MM.1S (cell line): ENCODE measurements around the gene TRIB2.

Experiments
- DNase-seq: peaks from one replicate; pipeline ENCODE4 v3.0.0-alpha.2; 2015
- H2AFZ ChIP-seq: fragments of 300-600 bp; sonication (generic); 2 replicates; pipeline ENCODE4 v1.6.0; 2016; ENCODE audit warnings: antibody characterized with exemption, low read length
- H3F3A ChIP-seq: fragments of 300-600 bp; sonication (generic); 2 replicates; pipeline ENCODE4 v1.6.1; 2016; ENCODE audit warnings: mild to moderate bottlenecking, antibody characterized with exemption, low read length, moderate library complexity, mixed read lengths; ENCODE audit not compliant: insufficient read depth
- H3K27ac ChIP-seq: fragments of 300-600 bp; sonication (generic); 2 replicates; pipeline ENCODE4 v1.5.1; 2016; ENCODE audit warnings: mild to moderate bottlenecking, low read length
- H3K27me3 ChIP-seq: fragments of 300-600 bp; sonication (generic); replicated peaks from 2 replicates; pipeline ENCODE4 v1.6.0; 2016; ENCODE audit warnings: low read length; ENCODE audit not compliant: insufficient read depth
- H3K36me3 ChIP-seq: fragments of 300-600 bp; sonication (generic); replicated peaks from 2 replicates; pipeline ENCODE4 v1.6.1; 2016; ENCODE audit warnings: mild to moderate bottlenecking, low read length, mixed read lengths; ENCODE audit not compliant: insufficient read depth
- H3K4me1 ChIP-seq: fragments of 300-600 bp; sonication (generic); 2 replicates; pipeline ENCODE4 v1.6.1; 2016; ENCODE audit warnings: low read length, mixed read lengths
- H3K4me2 ChIP-seq: fragments of 300-600 bp; sonication (generic); 2 replicates; pipeline ENCODE4 v1.6.0; 2016; ENCODE audit warnings: low read depth, low read length
- H3K4me3 ChIP-seq: fragments of 300-600 bp; sonication (generic); 2 replicates; pipeline ENCODE4 v1.5.1; 2016; ENCODE audit warnings: low read length, mixed read lengths
- H3K79me2 ChIP-seq: fragments of 300-600 bp; sonication (generic); 2 replicates; pipeline ENCODE4 v1.6.1; 2016; ENCODE audit warnings: mixed run types, low read length, mixed read lengths
- H3K9ac ChIP-seq: fragments of 300-600 bp; sonication (generic); 2 replicates; pipeline ENCODE4 v1.6.1; 2016; ENCODE audit warnings: low read length, mixed read lengths
- H3K9me2 ChIP-seq: fragments of 300-600 bp; sonication (generic); replicated peaks from 2 replicates; pipeline ENCODE4 v1.6.1; 2016; ENCODE audit warnings: mild to moderate bottlenecking, low read length, mixed read lengths; ENCODE audit not compliant: insufficient read depth
- H3K9me3 ChIP-seq: fragments of 300-600 bp; sonication (generic); replicated peaks from 2 replicates; pipeline ENCODE4 v1.6.1; 2016; ENCODE audit warnings: mild to moderate bottlenecking, low read length, mixed read lengths; ENCODE audit not compliant: insufficient read depth
- H4K20me1 ChIP-seq: fragments of 300-600 bp; sonication (generic); 2 replicates; pipeline ENCODE4 v1.6.1; 2016; ENCODE audit warnings: mild to moderate bottlenecking, low read length, moderate library complexity, mixed read lengths; ENCODE audit not compliant: insufficient read depth
- EZH2 ChIP-seq: fragments of 300-600 bp; sonication (generic); optimal IDR thresholded peaks from 2 replicates; pipeline ENCODE3; 2017; ENCODE audit warnings: low read depth, mild to moderate bottlenecking, antibody characterized with exemption, low read length, mixed read lengths
- EZH2phosphoT487 ChIP-seq: fragments of 300-600 bp; sonication (generic); IDR thresholded peaks from 2 replicates; pipeline ENCODE4 v1.6.1; 2018; ENCODE audit warnings: antibody characterized with exemption, low read length
- TF ChIP-seq, protein P1 (sequence below): fragments of 300-600 bp; sonication (generic); IDR thresholded peaks from 2 replicates; pipeline ENCODE4 v1.5.1; 2016; ENCODE audit warnings: antibody characterized with exemption, low read length, mixed read lengths

Gene TRIB2

DNA sequence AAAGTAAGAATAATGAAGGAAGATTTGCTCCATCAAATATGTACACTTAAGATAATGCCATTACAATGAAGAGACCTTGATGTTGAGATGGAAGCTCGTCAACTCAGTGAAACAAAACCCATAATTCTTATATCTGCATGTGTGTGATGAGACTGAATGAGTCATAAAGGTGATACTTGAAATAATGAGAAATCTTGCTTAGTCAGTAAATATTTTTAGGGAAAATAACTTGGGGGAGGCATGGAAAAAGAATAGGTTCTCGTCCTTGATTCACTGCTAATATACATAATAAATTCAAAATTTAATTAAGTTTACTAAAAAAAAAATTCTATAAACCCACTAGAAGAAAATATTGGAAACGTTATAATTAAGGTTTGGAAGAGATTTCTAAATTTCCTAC, 75.2 kb downstream of the TRIB2 start:
- no peak for DNase-seq
- H3K4me2 ChIP-seq, result no peak overlapping the region

More for the DNA sequence above, 75.2 kb downstream of the TRIB2 start:
- no peaks in the 10 kb centered on the region for H3K9me3 ChIP-seq
- no peaks in the 10 kb centered on the region for H3F3A ChIP-seq
- no peak overlapping the region for H3K9ac ChIP-seq
- no peaks in the 10 kb centered on the region for H3K9me2 ChIP-seq
- TF ChIP-seq EZH2 (no peak), EZH2phosphoT487 (no peak)
- TF ChIP-seq, protein P1, sequence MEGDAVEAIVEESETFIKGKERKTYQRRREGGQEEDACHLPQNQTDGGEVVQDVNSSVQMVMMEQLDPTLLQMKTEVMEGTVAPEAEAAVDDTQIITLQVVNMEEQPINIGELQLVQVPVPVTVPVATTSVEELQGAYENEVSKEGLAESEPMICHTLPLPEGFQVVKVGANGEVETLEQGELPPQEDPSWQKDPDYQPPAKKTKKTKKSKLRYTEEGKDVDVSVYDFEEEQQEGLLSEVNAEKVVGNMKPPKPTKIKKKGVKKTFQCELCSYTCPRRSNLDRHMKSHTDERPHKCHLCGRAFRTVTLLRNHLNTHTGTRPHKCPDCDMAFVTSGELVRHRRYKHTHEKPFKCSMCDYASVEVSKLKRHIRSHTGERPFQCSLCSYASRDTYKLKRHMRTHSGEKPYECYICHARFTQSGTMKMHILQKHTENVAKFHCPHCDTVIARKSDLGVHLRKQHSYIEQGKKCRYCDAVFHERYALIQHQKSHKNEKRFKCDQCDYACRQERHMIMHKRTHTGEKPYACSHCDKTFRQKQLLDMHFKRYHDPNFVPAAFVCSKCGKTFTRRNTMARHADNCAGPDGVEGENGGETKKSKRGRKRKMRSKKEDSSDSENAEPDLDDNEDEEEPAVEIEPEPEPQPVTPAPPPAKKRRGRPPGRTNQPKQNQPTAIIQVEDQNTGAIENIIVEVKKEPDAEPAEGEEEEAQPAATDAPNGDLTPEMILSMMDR, result no peak
- H3K4me1 ChIP-seq, result no peaks in the 10 kb centered on the region
- no peaks in the 10 kb centered on the region for H3K27me3 ChIP-seq
- no peaks in the 10 kb centered on the region for H3K79me2 ChIP-seq
- H3K36me3 ChIP-seq, result no peaks in the 10 kb centered on the region
- no peaks in the 10 kb centered on the region for H4K20me1 ChIP-seq
- no peak overlapping the region for H3K4me3 ChIP-seq
- H2AFZ ChIP-seq, result no peak overlapping the region
- no peak overlapping the region for H3K27ac ChIP-seq
